Thyroid gland (tissue), 4 donors: ENCODE results near the gene NFIB. TPM values are rescaled to one million over a fixed set of nuclear protein-coding genes. Genes with fewer than 3 reads are reported as not detected.

ENCODE experiments used
- DNase-seq, 2 donors: peaks; one replicate each; pipeline ENCODE4 v3.0.0-alpha.2; 2019
- H3K27ac ChIP-seq, 3 donors: fragments of 200-600 bp; sonication (generic); 1 replicate in 2 of 3; 2 replicates in 1 of 3; pipeline ENCODE4 v1.5.1; 2016 to 2019; ENCODE audit warnings: mild to moderate bottlenecking in 1 of 3, moderate library complexity in 1 of 3
- H3K27me3 ChIP-seq: fragments of 200-600 bp; sonication (generic); one replicate; pipeline ENCODE4 v1.5.1; 2019
- H3K36me3 ChIP-seq, 2 donors: fragments of 200-600 bp; sonication (generic); one replicate each; pipeline ENCODE4 v1.5.1; 2016 to 2019
- H3K4me1 ChIP-seq, 2 donors: fragments of 200-600 bp; sonication (generic); one replicate each; pipeline ENCODE4 v1.5.1; 2017 to 2019
- H3K4me3 ChIP-seq, 3 donors: fragments of 200-600 bp; sonication (generic); replicated peaks in 1 of 3; 1 replicate in 2 of 3; 2 replicates in 1 of 3; pipeline ENCODE4 v1.5.1; 2016; ENCODE audit warnings: mild to moderate bottlenecking in 1 of 3
- H3K9me3 ChIP-seq: fragments of 200-600 bp; sonication (generic); one replicate; pipeline ENCODE4 v1.5.1; 2017
- POLR2A ChIP-seq, 2 donors: fragments of 450-650 bp; IDR thresholded peaks; one replicate each; pipeline ENCODE4 v1.6.1; 2017; ENCODE audit warnings: antibody characterized with exemption in 2 of 2, mild to moderate bottlenecking in 2 of 2, moderate library complexity in 1 of 2
- WGBS, 2 donors: methylation state at CpG; one replicate each; pipeline ENCODE4 v1.1.5; 2017; 5-methylcytosine and 5-hydroxymethylcytosine counted together
- intact Hi-C: fragments of 100-400 bp; cut with DNase I; formaldehyde crosslinking; loops from one replicate; pipeline ENCODE4 v1.15.1; 2023
- total RNA-seq, 4 donors: library from RNA; depleted of rRNA; stranded (reverse); fragments of >200 nt; gene quantifications; one replicate each; pipeline ENCODE4 v1.2.3, GENCODE V29; 2016
- TF ChIP-seq, protein P1 (sequence below), 6 experiments: fragments of 200-600 bp in 3 of 6; fragments of 450-650 bp in 3 of 6; sonication (generic) in 3 of 6; IDR thresholded peaks; one replicate each; pipeline ENCODE4 v1.5.1; 2016 to 2019; ENCODE audit warnings: antibody characterized with exemption in 6 of 6, mild to moderate bottlenecking in 2 of 6, inconsistent platforms in 1 of 6, moderate library complexity in 1 of 6

NFIB gene
- total RNA-seq, 4 donors from 2014 or later, result 57.9 to 144 (median 125) TPM

DNA sequence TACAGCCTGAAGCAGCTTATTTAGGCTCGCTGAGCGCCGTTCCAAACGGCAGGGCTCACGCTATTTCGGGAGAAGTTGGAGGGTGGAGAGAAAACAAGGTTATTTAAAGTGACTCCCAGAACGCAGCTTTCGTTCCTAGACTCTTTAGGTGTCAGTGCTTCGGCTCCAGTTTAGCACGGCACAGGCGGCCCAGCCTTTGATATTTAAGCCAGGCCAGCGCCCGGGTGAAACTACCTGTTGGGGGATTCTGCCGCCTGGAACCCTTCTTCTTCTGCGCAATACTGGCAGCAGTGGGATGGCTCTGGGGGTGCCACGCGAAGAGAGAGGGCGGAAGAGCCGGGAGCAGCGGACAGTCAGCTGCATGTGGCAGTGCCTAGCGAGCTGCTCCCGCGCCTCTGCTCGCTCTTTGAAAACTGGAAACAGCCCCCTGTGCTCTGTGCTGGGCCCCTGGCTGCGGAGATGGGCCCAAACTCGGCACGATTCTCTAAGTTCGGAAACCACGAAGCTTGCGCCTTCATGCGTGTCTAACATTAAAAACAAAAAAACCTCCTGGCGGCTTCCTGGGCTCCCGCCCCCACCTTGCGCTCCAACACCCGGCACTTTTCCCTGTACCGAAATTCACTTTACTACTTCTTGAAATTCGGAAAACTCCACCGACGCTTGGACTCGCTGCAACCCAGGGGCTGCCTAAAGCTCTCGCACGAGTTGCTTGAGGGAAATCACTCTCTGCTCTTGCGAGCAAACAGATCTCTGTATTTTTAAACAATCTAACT, 34.6 kb upstream of the NFIB start:
- TF ChIP-seq POLR2A (IDR thresholded peaks at IDR 0.05), result peak in 1 of 2 donors; percentile 19
- TF ChIP-seq, protein P1, sequence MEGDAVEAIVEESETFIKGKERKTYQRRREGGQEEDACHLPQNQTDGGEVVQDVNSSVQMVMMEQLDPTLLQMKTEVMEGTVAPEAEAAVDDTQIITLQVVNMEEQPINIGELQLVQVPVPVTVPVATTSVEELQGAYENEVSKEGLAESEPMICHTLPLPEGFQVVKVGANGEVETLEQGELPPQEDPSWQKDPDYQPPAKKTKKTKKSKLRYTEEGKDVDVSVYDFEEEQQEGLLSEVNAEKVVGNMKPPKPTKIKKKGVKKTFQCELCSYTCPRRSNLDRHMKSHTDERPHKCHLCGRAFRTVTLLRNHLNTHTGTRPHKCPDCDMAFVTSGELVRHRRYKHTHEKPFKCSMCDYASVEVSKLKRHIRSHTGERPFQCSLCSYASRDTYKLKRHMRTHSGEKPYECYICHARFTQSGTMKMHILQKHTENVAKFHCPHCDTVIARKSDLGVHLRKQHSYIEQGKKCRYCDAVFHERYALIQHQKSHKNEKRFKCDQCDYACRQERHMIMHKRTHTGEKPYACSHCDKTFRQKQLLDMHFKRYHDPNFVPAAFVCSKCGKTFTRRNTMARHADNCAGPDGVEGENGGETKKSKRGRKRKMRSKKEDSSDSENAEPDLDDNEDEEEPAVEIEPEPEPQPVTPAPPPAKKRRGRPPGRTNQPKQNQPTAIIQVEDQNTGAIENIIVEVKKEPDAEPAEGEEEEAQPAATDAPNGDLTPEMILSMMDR (IDR thresholded peaks at IDR 0.05), result no peak
- peaks cover 36 to 40% of the 10 kb centered on the region in 2 donors for H3K4me1 ChIP-seq

DNA sequence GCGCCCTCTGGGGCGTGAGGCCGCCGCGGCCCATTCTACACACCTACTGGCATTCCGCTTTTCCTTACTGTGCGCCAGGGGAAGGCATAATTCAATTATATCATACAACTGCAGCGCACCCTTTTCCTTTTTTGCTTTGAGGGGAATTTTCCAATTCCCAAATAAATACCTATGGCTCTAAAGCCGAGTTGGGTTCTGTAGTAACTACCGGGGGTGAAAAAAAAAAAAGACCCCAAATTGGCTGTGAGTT, 34.1 kb upstream of the NFIB start:
- WGBS, 2 donors, result 5 to 7% methylated on average over 10 of the region's 10 CpGs

More for the DNA sequence above, 34.6 kb upstream of the NFIB start:
- H3K4me3 ChIP-seq, result peak overlapping the region in 2 of 3 donors; percentile 32 to 65
- H3K36me3 ChIP-seq, result no peaks in the 10 kb centered on the region
- 4 to 6% methylated on average over 41 of the region's 43 CpGs for WGBS, 2 donors
- H3K27ac ChIP-seq, result peak overlapping the region; percentile 71 to 76 (median 74)
- no peaks in the 10 kb centered on the region for H3K9me3 ChIP-seq
- H3K27me3 ChIP-seq, result peaks cover 12% of the 10 kb centered on the region
- intact Hi-C loops, result loop anchor here (5.0 kb wide), 1 partner anchor 36 kb away; the partner anchor contains the start of gene NFIB
- DNase-seq, result peak; percentile 36 to 54

DNA sequence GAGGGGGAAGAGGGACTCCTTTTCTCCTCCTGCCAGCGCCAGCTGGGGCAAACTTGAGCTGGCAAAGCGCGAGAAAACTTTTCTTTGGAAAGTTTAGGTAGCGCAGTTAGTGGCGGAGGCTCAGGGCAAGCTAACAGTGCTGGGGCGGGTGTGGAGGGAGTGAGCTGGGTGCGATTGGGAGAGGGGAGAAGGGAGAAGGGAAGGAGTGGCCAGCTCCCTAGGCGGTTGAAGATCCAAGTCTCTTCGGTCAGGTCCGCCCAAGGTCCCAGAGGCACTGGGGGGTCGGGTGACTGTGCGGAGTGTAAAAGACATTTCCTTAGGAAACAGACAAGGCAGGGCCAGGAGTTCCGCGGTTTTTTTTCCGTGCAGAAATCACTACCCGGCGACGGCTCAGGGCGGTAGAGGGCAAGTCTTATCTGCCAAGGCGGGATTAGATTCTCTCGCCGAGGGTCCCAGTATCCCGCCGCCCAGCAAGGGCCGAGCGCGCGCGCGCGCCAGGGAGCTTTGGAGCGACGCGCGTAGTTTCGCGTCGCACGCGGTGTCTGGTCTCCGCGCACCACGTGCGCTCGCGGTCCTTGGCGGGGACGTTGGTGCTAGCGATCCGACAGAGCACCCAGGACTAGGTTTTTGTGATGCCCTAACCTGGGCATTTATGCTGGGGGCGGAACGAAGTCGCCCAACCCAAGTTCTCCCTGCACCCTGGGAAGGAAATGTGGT, 33.6 kb upstream of the NFIB start:
- DNase-seq, result peak; percentile 45 to 53
- peak in 1 of 2 donors; percentile 24 for TF ChIP-seq POLR2A (IDR thresholded peaks at IDR 0.05)
- TF ChIP-seq, protein P1 (IDR thresholded peaks at IDR 0.05), result peak in 1 of 6 experiments; percentile 14
- H3K9me3 ChIP-seq, result no peaks in the 10 kb centered on the region
- H3K36me3 ChIP-seq, result no peaks in the 10 kb centered on the region
- H3K27ac ChIP-seq, result peak overlapping the region; percentile 71 to 76 (median 74)
- H3K4me1 ChIP-seq, result peaks cover 33 to 36% of the 10 kb centered on the region in 2 donors
- intact Hi-C loops, result loop anchor here (5.0 kb wide), 1 partner anchor 35 kb away; the partner anchor contains the start of gene NFIB
- WGBS, 2 donors, result 2 to 5% methylated on average over 50 to 53 of the region's 53 CpGs
- peaks cover 12% of the 10 kb centered on the region for H3K27me3 ChIP-seq
- peak overlapping the region; percentile 27 to 32 (median 27) for H3K4me3 ChIP-seq

More for the DNA sequence above, 34.1 kb upstream of the NFIB start:
- peak overlapping the region; percentile 20 to 32 (median 27) for H3K4me3 ChIP-seq
- peak overlapping the region; percentile 71 to 76 (median 74) for H3K27ac ChIP-seq
- peaks cover 12% of the 10 kb centered on the region for H3K27me3 ChIP-seq
- TF ChIP-seq POLR2A (IDR thresholded peaks at IDR 0.05), result no peak
- TF ChIP-seq, protein P1 (IDR thresholded peaks at IDR 0.05), result no peak
- H3K9me3 ChIP-seq, result no peaks in the 10 kb centered on the region
- peaks cover 38% of the 10 kb centered on the region in 2 donors for H3K4me1 ChIP-seq
- intact Hi-C loops, result loop anchor here (5.0 kb wide), 1 partner anchor 36 kb away; the partner anchor contains the start of gene NFIB
- no peak for DNase-seq
- no peaks in the 10 kb centered on the region for H3K36me3 ChIP-seq

DNA sequence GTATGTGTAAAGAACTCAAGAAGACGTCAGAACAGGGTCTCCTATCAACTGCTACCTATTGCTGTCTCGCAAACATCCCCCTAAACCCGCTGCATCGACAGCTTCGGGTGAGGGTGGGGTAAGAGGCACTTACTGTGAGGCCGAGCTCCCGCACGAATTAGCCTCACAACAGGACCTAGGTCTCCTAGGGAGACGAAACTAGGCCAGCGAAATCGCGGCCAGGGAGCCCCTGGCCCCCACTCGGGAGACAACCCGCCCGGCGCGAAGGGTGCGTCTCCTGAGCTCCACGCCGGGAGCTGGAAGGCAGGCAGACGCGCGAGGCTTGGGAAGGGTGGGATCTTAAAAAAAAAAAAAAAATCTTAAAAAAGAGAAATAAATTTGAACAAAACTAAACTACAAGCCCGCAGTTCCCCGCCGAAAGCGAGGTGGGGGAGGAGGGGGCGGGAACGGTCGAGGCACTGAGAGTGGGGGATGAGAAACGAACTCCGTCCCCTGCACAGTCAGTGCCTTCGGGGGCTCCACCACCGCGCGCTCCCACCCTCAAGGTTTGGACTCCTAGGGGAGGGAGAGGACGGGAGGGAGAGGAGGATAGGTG, 33.0 kb upstream of the NFIB start:
- H3K36me3 ChIP-seq, result no peaks in the 10 kb centered on the region
- DNase-seq, result peak; percentile 24 to 37
- TF ChIP-seq POLR2A (IDR thresholded peaks at IDR 0.05), result no peak
- TF ChIP-seq, protein P1 (IDR thresholded peaks at IDR 0.05), result no peak
- peak overlapping the region in 2 of 3 donors; percentile 27 to 32 for H3K4me3 ChIP-seq
- WGBS, 2 donors, result 8 to 12% methylated on average over 37 of the region's 37 CpGs
- H3K27me3 ChIP-seq, result peaks cover 12% of the 10 kb centered on the region
- no peaks in the 10 kb centered on the region for H3K9me3 ChIP-seq
- peaks cover 35 to 36% of the 10 kb centered on the region in 2 donors for H3K4me1 ChIP-seq
- intact Hi-C loops, result loop anchor here (5.0 kb wide), 1 partner anchor 35 kb away; the partner anchor contains the start of gene NFIB
- H3K27ac ChIP-seq, result peak overlapping the region; percentile 71 to 76 (median 74)
